NCI-H1092 treated with DMSO at 0.1 percent for 48 hours (cell line): ENCODE data around the gene ARPC1A.

Experiments used
- DNase-seq: peaks from one replicate; lab custom pipeline; 2025; lab: John Stamatoyannopoulos, UW

The ARPC1A gene

GRCh38 chr7:99410635-99411034, 84.9 kb downstream of the ARPC1A start:
- no peak for DNase-seq

GRCh38 chr7:99415513-99416127, 89.9 kb downstream of the ARPC1A start:
- peak; percentile 60 for DNase-seq
